ENCODE data around the gene VWDE. TPM values are rescaled to one million over a fixed set of nuclear protein-coding genes. Genes with fewer than 3 reads are reported as not detected.

VWDE gene
- total and polyA plus RNA-seq, 2 donors from 2014 or later: 0.69 to 1.5 TPM

DNA sequence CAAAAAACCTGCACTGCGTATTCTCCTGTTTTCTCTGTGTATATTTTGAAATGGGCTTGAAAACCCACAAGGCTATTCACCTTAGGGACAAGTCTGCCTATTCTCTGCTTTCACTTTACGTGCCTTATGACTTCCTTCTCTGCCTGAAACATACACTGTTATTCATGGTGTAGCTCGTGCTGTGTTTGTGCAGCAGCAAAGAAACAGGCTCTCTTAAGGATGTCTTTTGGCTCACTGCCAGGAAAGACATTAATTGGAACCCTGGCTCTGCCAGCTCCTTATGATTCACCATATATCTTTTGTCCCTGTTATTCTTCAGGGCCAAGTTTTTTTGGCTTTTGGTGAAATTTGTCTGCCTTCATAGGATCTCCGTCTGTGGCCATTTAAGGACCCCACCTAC is 100.2 kb downstream of the VWDE start:
- no peaks in the 10 kb centered on the region for H3K4me1 ChIP-seq (ENCODE audit: control insufficient read depth in 2 of 3, insufficient read depth in 2 of 3, low read depth in 1 of 3, low read length in 3 of 3)
- FAIRE-seq (no peak), DNase-seq (no peak)
- no peak overlapping the region for H3K4me3 ChIP-seq (ENCODE audit: low read length in 3 of 3)
- no peaks in the 10 kb centered on the region for H3K9me3 ChIP-seq (ENCODE audit: control insufficient read depth in 2 of 3, insufficient read depth in 1 of 3, low read length in 3 of 3)
- H3K9ac ChIP-seq (ENCODE audit: low read length in 3 of 3): no peak overlapping the region
- no peak overlapping the region for H3K27ac ChIP-seq (ENCODE audit: low read depth in 2 of 2, low read length in 2 of 2)
- no peaks in the 10 kb centered on the region for H3K27me3 ChIP-seq (ENCODE audit: control insufficient read depth, insufficient read depth, low read length)
- no peak for TF ChIP-seq CTCF (IDR thresholded peaks at IDR 0.05; ENCODE audit: borderline replicate concordance, extremely low read depth, insufficient read depth)
- intact Hi-C loops (cut with DNase I): no loop called here
- no peaks in the 10 kb centered on the region for H3K36me3 ChIP-seq (ENCODE audit: control insufficient read depth in 2 of 3, insufficient read depth in 3 of 3, low read length in 3 of 3)

- Histone ChIP-seq H3K9me3 (ENCODE audit: control insufficient read depth in 2 of 3, insufficient read depth in 1 of 3, low read length in 3 of 3) (no peaks in the 10 kb centered on the region), H3K4me1 (ENCODE audit: control insufficient read depth in 2 of 3, insufficient read depth in 2 of 3, low read depth in 1 of 3, low read length in 3 of 3) (no peaks in the 10 kb centered on the region), H3K36me3 (ENCODE audit: control insufficient read depth in 2 of 3, insufficient read depth in 3 of 3, low read length in 3 of 3) (no peaks in the 10 kb centered on the region), H3K27ac (ENCODE audit: low read depth in 2 of 2, low read length in 2 of 2) (no peak overlapping the region), H3K9ac (ENCODE audit: low read length in 3 of 3) (no peak overlapping the region), H3K4me3 (ENCODE audit: low read length in 3 of 3) (no peak overlapping the region), H3K27me3 (ENCODE audit: control insufficient read depth, insufficient read depth, low read length) (no peaks in the 10 kb centered on the region)
- no peak for TF ChIP-seq CTCF (IDR thresholded peaks at IDR 0.05; ENCODE audit: borderline replicate concordance, extremely low read depth, insufficient read depth)
- no peak for DNase-seq
- FAIRE-seq: no peak
- intact Hi-C loops (cut with DNase I): no loop called here
Observed at GRCh38 chr7:12303062-12303461, 100.6 kb downstream of the VWDE start.

DNA sequence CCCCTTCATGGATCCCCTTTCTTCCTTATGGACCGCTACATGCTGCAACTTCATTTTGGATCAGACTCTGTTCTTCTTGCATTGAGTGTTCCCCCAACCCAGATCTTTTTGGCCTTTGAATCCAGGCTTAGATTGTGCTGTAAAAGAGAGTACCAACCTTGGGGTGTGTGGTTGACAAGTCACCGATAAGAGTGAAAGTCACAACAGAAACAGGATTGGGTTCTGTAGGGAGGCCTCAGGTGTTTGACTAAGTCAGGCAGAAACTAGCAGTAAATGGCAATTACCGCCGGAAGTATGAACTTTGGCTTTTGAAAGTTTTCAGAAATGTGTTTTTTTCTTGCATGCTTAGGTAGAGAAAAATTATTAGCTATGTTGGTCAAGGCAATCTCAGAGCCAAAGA is 103.2 kb downstream of the VWDE start:
- Histone ChIP-seq H3K9me3 (ENCODE audit: control insufficient read depth in 2 of 3, insufficient read depth in 1 of 3, low read length in 3 of 3) (no peaks in the 10 kb centered on the region), H3K27me3 (ENCODE audit: control insufficient read depth, insufficient read depth, low read length) (no peaks in the 10 kb centered on the region), H3K9ac (ENCODE audit: low read length in 3 of 3) (no peak overlapping the region), H3K36me3 (ENCODE audit: control insufficient read depth in 2 of 3, insufficient read depth in 3 of 3, low read length in 3 of 3) (no peaks in the 10 kb centered on the region), H3K4me3 (ENCODE audit: low read length in 3 of 3) (no peak overlapping the region), H3K4me1 (ENCODE audit: control insufficient read depth in 2 of 3, insufficient read depth in 2 of 3, low read depth in 1 of 3, low read length in 3 of 3) (no peaks in the 10 kb centered on the region), H3K27ac (ENCODE audit: low read depth in 2 of 2, low read length in 2 of 2) (no peak overlapping the region)
- DNase-seq: no peak
- no peak for TF ChIP-seq CTCF (IDR thresholded peaks at IDR 0.05; ENCODE audit: borderline replicate concordance, extremely low read depth, insufficient read depth)
- intact Hi-C loops (cut with DNase I): no loop called here
- FAIRE-seq: no peak

DNA sequence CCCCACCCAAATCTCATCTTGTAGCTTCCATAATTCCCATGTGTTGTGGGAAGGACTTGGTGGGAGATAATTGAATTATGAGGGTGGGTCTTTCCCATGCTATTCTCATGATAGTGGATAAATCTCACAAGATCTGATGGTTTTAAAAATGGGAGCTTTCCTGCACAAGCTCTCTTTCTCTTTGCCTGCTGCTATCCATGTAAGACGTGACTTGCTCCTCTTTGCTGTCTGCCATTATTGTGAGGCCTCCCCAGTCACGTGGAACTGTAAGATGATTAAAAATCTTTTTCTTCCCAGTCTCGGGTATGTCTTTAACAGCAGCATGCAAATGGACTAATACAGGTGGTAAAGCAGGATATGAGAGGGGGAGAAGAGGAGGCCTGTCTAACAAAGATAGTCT is 104.3 kb downstream of the VWDE start:
- Histone ChIP-seq H3K27me3 (ENCODE audit: control insufficient read depth, insufficient read depth, low read length) (no peaks in the 10 kb centered on the region), H3K4me3 (ENCODE audit: low read length in 3 of 3) (no peak overlapping the region), H3K4me1 (ENCODE audit: control insufficient read depth in 2 of 3, insufficient read depth in 2 of 3, low read depth in 1 of 3, low read length in 3 of 3) (no peaks in the 10 kb centered on the region), H3K9me3 (ENCODE audit: control insufficient read depth in 2 of 3, insufficient read depth in 1 of 3, low read length in 3 of 3) (no peaks in the 10 kb centered on the region), H3K36me3 (ENCODE audit: control insufficient read depth in 2 of 3, insufficient read depth in 3 of 3, low read length in 3 of 3) (no peaks in the 10 kb centered on the region), H3K9ac (ENCODE audit: low read length in 3 of 3) (no peak overlapping the region), H3K27ac (ENCODE audit: low read depth in 2 of 2, low read length in 2 of 2) (no peak overlapping the region)
- TF ChIP-seq CTCF (IDR thresholded peaks at IDR 0.05; ENCODE audit: borderline replicate concordance, extremely low read depth, insufficient read depth): no peak
- intact Hi-C loops (cut with DNase I): no loop called here
- DNase-seq: no peak
- no peak for FAIRE-seq
